Panc1 (cell line): Measurements from ENCODE around the gene RGS13. TPM values are rescaled to one million over a fixed set of nuclear protein-coding genes. Genes with fewer than 3 reads are reported as not detected.

Source experiments
- ATAC-seq: fragments of 200-7000 bp; cut with Tn5 transposase; 2 replicates; pipeline ENCODE4 v1.9.1; 2020; ENCODE audit warnings: mild to moderate bottlenecking, moderate library complexity
- BruUV-seq: library from RNA; stranded (reverse); fragments of 400-500 nt; replicated peaks from 2 replicates; lab custom pipeline; 2021; lab: Mats Ljungman, UMichigan
- CTCF ChIA-PET: fragments of 300-600 bp; sonication (Branson Sonifier 250); formaldehyde crosslinking; loops from one replicate; lab custom pipeline; 2022; ENCODE audit warnings: antibody characterized with exemption; lab: Charles Lee
- POLR2A ChIA-PET: fragments of 300-600 bp; sonication (Branson Sonifier 250); formaldehyde crosslinking; loops from one replicate; lab custom pipeline; 2022; ENCODE audit warnings: antibody characterized with exemption; lab: Charles Lee
- DNase-seq: peaks from one replicate; pipeline ENCODE4 v3.0.0-alpha.2; 2010; ENCODE audit warnings: low read depth, low spot score
- H3K27ac ChIP-seq: 2 replicates; pipeline ENCODE4 v1.5.1; 2011; ENCODE audit warnings: mild to moderate bottlenecking, low read length, inconsistent platforms
- H3K27me3 ChIP-seq: fragments of 200-500 bp; sonication (Bioruptor generic); 2 replicates; pipeline ENCODE4 v1.6.0; 2014; ENCODE audit warnings: low read length, inconsistent platforms; ENCODE audit not compliant: control insufficient read depth, insufficient read depth
- H3K36me3 ChIP-seq: fragments of 200-500 bp; sonication (Bioruptor generic); 2 replicates; pipeline ENCODE4 v1.5.1; 2014; ENCODE audit warnings: inconsistent platforms, mild to moderate bottlenecking, low read length, moderate library complexity; ENCODE audit not compliant: control insufficient read depth, insufficient read depth
- H3K4me1 ChIP-seq: 2 replicates; pipeline ENCODE4 v1.5.1; 2011; ENCODE audit warnings: inconsistent platforms, mild to moderate bottlenecking, low read length, moderate library complexity; ENCODE audit not compliant: control insufficient read depth, insufficient read depth
- H3K4me3 ChIP-seq, 2 experiments: 2 replicates each; pipeline ENCODE4 v1.5.1; 2011 to 2012; ENCODE audit warnings: low read depth in 2 of 2, low read length in 2 of 2, mild to moderate bottlenecking in 2 of 2, inconsistent platforms in 1 of 2, moderate library complexity in 1 of 2
- H3K9me3 ChIP-seq: fragments of 200-500 bp; sonication (Bioruptor generic); 2 replicates; pipeline ENCODE4 v1.5.1; 2014; ENCODE audit warnings: low read depth, mild to moderate bottlenecking, inconsistent platforms, low read length, moderate library complexity; ENCODE audit not compliant: control insufficient read depth, insufficient read depth
- POLR2AphosphoS5 ChIP-seq: IDR thresholded peaks from 2 replicates; pipeline ENCODE4 v1.6.1; 2012; ENCODE audit warnings: mild to moderate bottlenecking, low read depth, low read length, moderate library complexity
- SIN3A ChIP-seq: IDR thresholded peaks from 2 replicates; pipeline ENCODE4 v1.6.1; 2012; ENCODE audit warnings: low read depth, mild to moderate bottlenecking, low read length, moderate library complexity, borderline replicate concordance; ENCODE audit not compliant: insufficient read depth
- TCF7L2 ChIP-seq: IDR thresholded peaks from 2 replicates; pipeline ENCODE4 v1.6.1; 2011; ENCODE audit warnings: mild to moderate bottlenecking, low read depth, low read length, inconsistent platforms
- in situ Hi-C: cut with HindIII; loops from 2 replicates; pipeline ENCODE4 v1.10.0; 2016; ENCODE audit warnings: low sequenced_read_pairs, low pct_unique_long_range_greater_than_20kb
- intact Hi-C: fragments of 100-400 bp; cut with micrococcal nuclease; formaldehyde crosslinking; loops from one replicate; pipeline ENCODE4 v1.10.0; 2022; ENCODE audit not compliant: unreplicated experiment
- total RNA-seq: library from RNA; stranded (reverse); gene quantifications from one replicate; pipeline ENCODE4 v1.2.1, GENCODE V29; 2021; ENCODE audit not compliant: unreplicated experiment
- TF ChIP-seq, protein P1 (sequence below): fragments of 450-650 bp; IDR thresholded peaks from 2 replicates; pipeline ENCODE4 v1.5.1; 2017; ENCODE audit warnings: mild to moderate bottlenecking
- TF ChIP-seq, protein P2 (sequence below), 2 experiments: IDR thresholded peaks; 2 replicates each; pipeline ENCODE4 v1.6.1; 2011 to 2012; ENCODE audit warnings: low read depth in 2 of 2, control low read depth in 1 of 2, low read length in 1 of 2, mild to moderate bottlenecking in 1 of 2, moderate library complexity in 1 of 2; ENCODE audit not compliant: insufficient read depth in 1 of 2

Gene RGS13
- total RNA-seq, 1 experiment from 2014 or later = not detected

GRCh38 chr1:192600275-192600674 is 35.7 kb upstream of the RGS13 start:
- Histone ChIP-seq H3K36me3 (no peaks in the 10 kb centered on the region), H3K27ac (no peak overlapping the region), H3K27me3 (no peaks in the 10 kb centered on the region), H3K4me3 (no peak overlapping the region), H3K4me1 (no peaks in the 10 kb centered on the region), H3K9me3 (no peaks in the 10 kb centered on the region)
- CTCF ChIA-PET = no interaction called here
- intact Hi-C loops (no loop called here), in situ Hi-C loops (no loop called here)
- no TSS peak for BruUV-seq
- ATAC-seq (no peak), DNase-seq (no peak)
- POLR2A ChIA-PET = no interaction called here
- TF ChIP-seq TCF7L2 (no peak), SIN3A (no peak), POLR2AphosphoS5 (no peak)
- TF ChIP-seq, protein P1, sequence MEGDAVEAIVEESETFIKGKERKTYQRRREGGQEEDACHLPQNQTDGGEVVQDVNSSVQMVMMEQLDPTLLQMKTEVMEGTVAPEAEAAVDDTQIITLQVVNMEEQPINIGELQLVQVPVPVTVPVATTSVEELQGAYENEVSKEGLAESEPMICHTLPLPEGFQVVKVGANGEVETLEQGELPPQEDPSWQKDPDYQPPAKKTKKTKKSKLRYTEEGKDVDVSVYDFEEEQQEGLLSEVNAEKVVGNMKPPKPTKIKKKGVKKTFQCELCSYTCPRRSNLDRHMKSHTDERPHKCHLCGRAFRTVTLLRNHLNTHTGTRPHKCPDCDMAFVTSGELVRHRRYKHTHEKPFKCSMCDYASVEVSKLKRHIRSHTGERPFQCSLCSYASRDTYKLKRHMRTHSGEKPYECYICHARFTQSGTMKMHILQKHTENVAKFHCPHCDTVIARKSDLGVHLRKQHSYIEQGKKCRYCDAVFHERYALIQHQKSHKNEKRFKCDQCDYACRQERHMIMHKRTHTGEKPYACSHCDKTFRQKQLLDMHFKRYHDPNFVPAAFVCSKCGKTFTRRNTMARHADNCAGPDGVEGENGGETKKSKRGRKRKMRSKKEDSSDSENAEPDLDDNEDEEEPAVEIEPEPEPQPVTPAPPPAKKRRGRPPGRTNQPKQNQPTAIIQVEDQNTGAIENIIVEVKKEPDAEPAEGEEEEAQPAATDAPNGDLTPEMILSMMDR = no peak
- TF ChIP-seq, protein P2, sequence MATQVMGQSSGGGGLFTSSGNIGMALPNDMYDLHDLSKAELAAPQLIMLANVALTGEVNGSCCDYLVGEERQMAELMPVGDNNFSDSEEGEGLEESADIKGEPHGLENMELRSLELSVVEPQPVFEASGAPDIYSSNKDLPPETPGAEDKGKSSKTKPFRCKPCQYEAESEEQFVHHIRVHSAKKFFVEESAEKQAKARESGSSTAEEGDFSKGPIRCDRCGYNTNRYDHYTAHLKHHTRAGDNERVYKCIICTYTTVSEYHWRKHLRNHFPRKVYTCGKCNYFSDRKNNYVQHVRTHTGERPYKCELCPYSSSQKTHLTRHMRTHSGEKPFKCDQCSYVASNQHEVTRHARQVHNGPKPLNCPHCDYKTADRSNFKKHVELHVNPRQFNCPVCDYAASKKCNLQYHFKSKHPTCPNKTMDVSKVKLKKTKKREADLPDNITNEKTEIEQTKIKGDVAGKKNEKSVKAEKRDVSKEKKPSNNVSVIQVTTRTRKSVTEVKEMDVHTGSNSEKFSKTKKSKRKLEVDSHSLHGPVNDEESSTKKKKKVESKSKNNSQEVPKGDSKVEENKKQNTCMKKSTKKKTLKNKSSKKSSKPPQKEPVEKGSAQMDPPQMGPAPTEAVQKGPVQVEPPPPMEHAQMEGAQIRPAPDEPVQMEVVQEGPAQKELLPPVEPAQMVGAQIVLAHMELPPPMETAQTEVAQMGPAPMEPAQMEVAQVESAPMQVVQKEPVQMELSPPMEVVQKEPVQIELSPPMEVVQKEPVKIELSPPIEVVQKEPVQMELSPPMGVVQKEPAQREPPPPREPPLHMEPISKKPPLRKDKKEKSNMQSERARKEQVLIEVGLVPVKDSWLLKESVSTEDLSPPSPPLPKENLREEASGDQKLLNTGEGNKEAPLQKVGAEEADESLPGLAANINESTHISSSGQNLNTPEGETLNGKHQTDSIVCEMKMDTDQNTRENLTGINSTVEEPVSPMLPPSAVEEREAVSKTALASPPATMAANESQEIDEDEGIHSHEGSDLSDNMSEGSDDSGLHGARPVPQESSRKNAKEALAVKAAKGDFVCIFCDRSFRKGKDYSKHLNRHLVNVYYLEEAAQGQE (IDR thresholded peaks at IDR 0.05; ENCODE audit: insufficient read depth in 1 of 2, low read depth in 2 of 2, low read length in 1 of 2) = no peak

- TF ChIP-seq POLR2AphosphoS5 (no peak), TCF7L2 (no peak), SIN3A (no peak)
- TF ChIP-seq, protein P1 = no peak
- TF ChIP-seq, protein P2 (IDR thresholded peaks at IDR 0.05; ENCODE audit: insufficient read depth in 1 of 2, low read depth in 2 of 2, low read length in 1 of 2) = no peak
- H3K4me3 ChIP-seq = no peak overlapping the region
- ATAC-seq (no peak), DNase-seq (no peak)
- H3K36me3 ChIP-seq = no peaks in the 10 kb centered on the region
- no peaks in the 10 kb centered on the region for H3K9me3 ChIP-seq
- in situ Hi-C loops = no loop called here
- H3K27me3 ChIP-seq = no peaks in the 10 kb centered on the region
- no peak overlapping the region for H3K27ac ChIP-seq
- ChIA-PET CTCF (no interaction called here), POLR2A (no interaction called here)
- intact Hi-C loops = no loop called here
- no TSS peak for BruUV-seq
- H3K4me1 ChIP-seq = no peaks in the 10 kb centered on the region
These were observed 34.8 kb upstream of the RGS13 start for GRCh38 chr1:192601143-192601542.
